ENCODE data around the gene PLD1. TPM values are rescaled to one million over a fixed set of nuclear protein-coding genes. Genes with fewer than 3 reads are reported as not detected.

The PLD1 gene
- total RNA-seq, 1 experiment from 2014 or later, result 32.5 TPM

DNA sequence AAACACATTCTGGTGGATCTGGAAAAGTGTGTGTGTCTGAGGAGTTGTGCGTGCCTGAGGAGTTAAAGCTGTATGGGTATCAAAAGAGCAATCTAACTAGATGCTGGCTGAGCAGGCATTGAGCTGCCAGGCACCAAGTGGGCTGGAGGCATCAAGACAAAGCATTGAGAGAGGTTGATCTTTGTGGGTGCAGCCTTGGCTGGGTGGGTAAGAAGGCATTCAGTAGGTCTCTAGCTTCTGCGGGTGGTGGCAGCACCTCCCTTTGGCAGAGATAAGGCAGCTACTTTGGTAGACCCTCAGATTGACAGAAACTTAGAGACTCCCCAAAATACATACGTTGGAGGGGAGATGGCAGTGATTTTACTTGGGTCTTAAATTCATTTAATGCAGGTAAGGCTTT is 17.1 kb upstream of the PLD1 start:
- TF ChIP-seq, protein P1, sequence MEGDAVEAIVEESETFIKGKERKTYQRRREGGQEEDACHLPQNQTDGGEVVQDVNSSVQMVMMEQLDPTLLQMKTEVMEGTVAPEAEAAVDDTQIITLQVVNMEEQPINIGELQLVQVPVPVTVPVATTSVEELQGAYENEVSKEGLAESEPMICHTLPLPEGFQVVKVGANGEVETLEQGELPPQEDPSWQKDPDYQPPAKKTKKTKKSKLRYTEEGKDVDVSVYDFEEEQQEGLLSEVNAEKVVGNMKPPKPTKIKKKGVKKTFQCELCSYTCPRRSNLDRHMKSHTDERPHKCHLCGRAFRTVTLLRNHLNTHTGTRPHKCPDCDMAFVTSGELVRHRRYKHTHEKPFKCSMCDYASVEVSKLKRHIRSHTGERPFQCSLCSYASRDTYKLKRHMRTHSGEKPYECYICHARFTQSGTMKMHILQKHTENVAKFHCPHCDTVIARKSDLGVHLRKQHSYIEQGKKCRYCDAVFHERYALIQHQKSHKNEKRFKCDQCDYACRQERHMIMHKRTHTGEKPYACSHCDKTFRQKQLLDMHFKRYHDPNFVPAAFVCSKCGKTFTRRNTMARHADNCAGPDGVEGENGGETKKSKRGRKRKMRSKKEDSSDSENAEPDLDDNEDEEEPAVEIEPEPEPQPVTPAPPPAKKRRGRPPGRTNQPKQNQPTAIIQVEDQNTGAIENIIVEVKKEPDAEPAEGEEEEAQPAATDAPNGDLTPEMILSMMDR (conservative IDR thresholded peaks at IDR 0.05), result no peak
- Histone ChIP-seq H3F3A (ENCODE audit: insufficient read depth, low read depth) (peaks cover 30% of the 10 kb centered on the region), H3K4me2 (no peak overlapping the region), H4K20me1 (ENCODE audit: insufficient read depth) (no peaks in the 10 kb centered on the region), H2AFZ (no peak overlapping the region), H3K4me1 (replicated peaks; ENCODE audit: insufficient read depth) (peaks cover 29% of the 10 kb centered on the region), H3K27ac (no peak overlapping the region), H3K9me3 (ENCODE audit: insufficient read depth, low read depth) (no peaks in the 10 kb centered on the region), H3K4me3 (no peak overlapping the region), H3K27me3 (ENCODE audit: insufficient read depth, low read depth) (no peaks in the 10 kb centered on the region), H3K36me3 (ENCODE audit: low read depth) (no peaks in the 10 kb centered on the region), H3K9me2 (ENCODE audit: insufficient read depth) (no peaks in the 10 kb centered on the region), H3K79me2 (ENCODE audit: low read depth) (no peaks in the 10 kb centered on the region)
- intact Hi-C loops (cut with micrococcal nuclease; ENCODE audit: unreplicated experiment), result no loop called here
- no TSS peak for BruUV-seq (replicated peaks)
- ChIA-PET POLR2A (ENCODE audit: unreplicated experiment) (no interaction called here), CTCF (interaction anchor here (0.9 to 4.3 kb wide), 3 partner anchors 55 to 208 kb away, joined by 14 to 29 read pairs (median 17); no protein-coding TSS in a partner anchor)
- no peak for DNase-seq

DNA sequence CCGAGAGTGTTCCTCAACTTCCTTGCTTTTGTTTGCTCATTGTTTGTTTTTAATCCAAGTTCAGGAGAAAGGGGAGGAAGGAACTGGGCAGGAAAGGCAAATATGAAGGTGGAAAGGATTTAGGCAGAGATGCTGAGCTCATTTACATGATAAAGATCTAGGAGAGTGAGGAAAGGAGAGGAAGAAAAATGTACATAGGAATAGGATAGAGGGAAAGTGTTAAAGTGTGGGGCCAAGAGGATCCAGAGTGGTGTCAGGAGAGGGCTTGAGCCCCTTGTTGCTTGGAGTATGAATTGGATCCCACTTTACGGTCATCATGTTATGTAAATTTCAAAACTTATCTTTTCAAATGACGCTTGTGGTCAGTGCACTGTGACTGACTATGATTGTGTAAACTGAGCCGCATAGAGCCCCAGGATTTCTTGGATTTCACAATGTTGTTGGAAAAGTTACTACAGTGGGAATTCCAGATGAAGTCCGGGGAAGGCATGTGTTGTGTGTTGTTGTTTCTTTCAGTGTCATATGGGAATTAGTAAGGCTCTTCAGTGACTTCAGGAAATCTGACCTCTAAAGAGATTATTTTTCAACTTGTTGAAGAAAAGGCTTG is 15.0 kb upstream of the PLD1 start:
- H3K27ac ChIP-seq, result peak overlapping the region; percentile 75
- CTCF ChIA-PET, result interaction anchor here (0.5 kb wide), 1 partner anchor 143 kb away, joined by 3 read pairs; no protein-coding TSS in a partner anchor
- H3K4me2 ChIP-seq, result peak overlapping the region; percentile 63
- H3K27me3 ChIP-seq (ENCODE audit: insufficient read depth, low read depth), result no peaks in the 10 kb centered on the region
- H3K36me3 ChIP-seq (ENCODE audit: low read depth), result no peaks in the 10 kb centered on the region
- BruUV-seq (replicated peaks), result no TSS peak
- peak overlapping the region; percentile 28; the same call in 1 of the 2 replicates for H3K4me3 ChIP-seq
- no peaks in the 10 kb centered on the region for H4K20me1 ChIP-seq (ENCODE audit: insufficient read depth)
- H3K79me2 ChIP-seq (ENCODE audit: low read depth), result no peaks in the 10 kb centered on the region
- peaks cover 29% of the 10 kb centered on the region for H3K4me1 ChIP-seq (replicated peaks; ENCODE audit: insufficient read depth)
- TF ChIP-seq EZH2 (IDR thresholded peaks at IDR 0.05; ENCODE audit: low read depth), result no peak
- TF ChIP-seq, protein P1 (conservative IDR thresholded peaks at IDR 0.05), result no peak
- peak in 1 of 2 experiments; percentile 84 for DNase-seq
- H3K9me2 ChIP-seq (ENCODE audit: insufficient read depth), result no peaks in the 10 kb centered on the region
- intact Hi-C loops (cut with micrococcal nuclease; ENCODE audit: unreplicated experiment), result no loop called here
- no peaks in the 10 kb centered on the region for H3K9me3 ChIP-seq (ENCODE audit: insufficient read depth, low read depth)
- peaks cover 30% of the 10 kb centered on the region for H3F3A ChIP-seq (ENCODE audit: insufficient read depth, low read depth)
- H2AFZ ChIP-seq, result 0 out of 2 replicates have a peak overlapping the region, but pooled peaks have one; percentile 18
- POLR2A ChIA-PET (ENCODE audit: unreplicated experiment), result interaction anchor here (0.5 to 0.6 kb wide), 2 partner anchors 361 to 1363 kb away, joined by 3 read pairs; no protein-coding TSS in a partner anchor

DNA sequence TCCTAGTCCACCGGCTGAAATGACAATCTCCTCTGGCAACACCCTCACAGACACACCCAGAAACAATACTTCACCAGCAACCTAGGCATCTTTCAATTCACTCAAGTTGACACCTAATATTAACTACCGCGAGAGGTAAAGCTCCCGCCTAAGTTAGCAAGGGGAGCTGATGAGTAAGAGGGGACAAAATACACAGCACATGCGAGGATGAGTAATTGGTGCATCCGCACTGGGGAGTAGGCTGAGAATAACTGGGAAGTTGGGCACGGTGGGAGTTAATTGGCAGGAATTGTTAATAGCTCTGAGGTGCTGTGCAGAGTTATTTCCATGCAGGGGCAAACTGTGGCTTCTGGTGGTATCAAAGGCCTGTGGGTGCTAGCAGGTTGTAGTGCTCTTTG is 14.5 kb upstream of the PLD1 start:
- peaks cover 29% of the 10 kb centered on the region for H3K4me1 ChIP-seq (replicated peaks; ENCODE audit: insufficient read depth)
- peaks cover 30% of the 10 kb centered on the region for H3F3A ChIP-seq (ENCODE audit: insufficient read depth, low read depth)
- ChIA-PET POLR2A (ENCODE audit: unreplicated experiment) (interaction anchor here (0.6 kb wide), 1 partner anchor 1363 kb away, joined by 3 read pairs; no protein-coding TSS in a partner anchor), CTCF (no interaction called here)
- H3K27ac ChIP-seq, result peak overlapping the region; percentile 75
- intact Hi-C loops (cut with micrococcal nuclease; ENCODE audit: unreplicated experiment), result no loop called here
- no peak for TF ChIP-seq EZH2 (IDR thresholded peaks at IDR 0.05; ENCODE audit: low read depth)
- TF ChIP-seq, protein P1 (conservative IDR thresholded peaks at IDR 0.05), result no peak
- BruUV-seq (replicated peaks), result no TSS peak
- H3K27me3 ChIP-seq (ENCODE audit: insufficient read depth, low read depth), result no peaks in the 10 kb centered on the region
- H3K4me3 ChIP-seq, result peak overlapping the region; percentile 28; the same call in 1 of the 2 replicates
- no peaks in the 10 kb centered on the region for H3K79me2 ChIP-seq (ENCODE audit: low read depth)
- no peaks in the 10 kb centered on the region for H3K9me2 ChIP-seq (ENCODE audit: insufficient read depth)
- peak overlapping the region; percentile 63 for H3K4me2 ChIP-seq
- DNase-seq, result peak in 1 of 2 experiments; percentile 69
- H3K36me3 ChIP-seq (ENCODE audit: low read depth), result no peaks in the 10 kb centered on the region
- no peaks in the 10 kb centered on the region for H4K20me1 ChIP-seq (ENCODE audit: insufficient read depth)
- 0 out of 2 replicates have a peak overlapping the region, but pooled peaks have one; percentile 18 for H2AFZ ChIP-seq
- H3K9me3 ChIP-seq (ENCODE audit: insufficient read depth, low read depth), result no peaks in the 10 kb centered on the region

Data from PC-9 (cell line).